Stimulated activated CD4-positive, alpha-beta T cell treated with anti-CD3 and anti-CD28 coated beads, TNF-alpha, amount 100 ng/mL, for 24 hours (primary cell): ENCODE measurements around the gene GFRA1.

Source experiments
- DNase-seq, 3 experiments: peaks; one replicate each; pipeline ENCODE4 v3.0.0-alpha.2; 2020; ENCODE audit warnings: low read depth in 3 of 3

GFRA1 gene

DNA sequence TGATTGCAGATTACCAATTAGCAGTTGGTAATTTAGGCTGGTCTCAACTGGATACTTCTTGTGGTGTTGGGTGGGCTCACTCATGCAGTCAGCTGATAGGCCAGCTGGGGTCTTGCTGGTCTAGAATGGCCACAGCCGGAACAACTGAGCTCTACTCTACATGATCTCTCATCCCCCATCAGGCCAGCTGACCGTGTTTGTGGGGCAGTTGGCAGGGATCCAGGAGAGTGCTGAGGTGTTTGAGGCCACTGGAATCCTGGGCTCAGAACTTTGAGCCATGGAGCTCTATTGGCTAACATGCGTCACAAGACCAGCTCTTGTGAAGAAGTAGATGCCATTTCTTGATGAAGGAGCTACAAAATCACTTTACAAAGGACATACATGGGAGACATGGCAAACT is 242.4 kb downstream of the GFRA1 start:
- DNase-seq = no peak

DNA sequence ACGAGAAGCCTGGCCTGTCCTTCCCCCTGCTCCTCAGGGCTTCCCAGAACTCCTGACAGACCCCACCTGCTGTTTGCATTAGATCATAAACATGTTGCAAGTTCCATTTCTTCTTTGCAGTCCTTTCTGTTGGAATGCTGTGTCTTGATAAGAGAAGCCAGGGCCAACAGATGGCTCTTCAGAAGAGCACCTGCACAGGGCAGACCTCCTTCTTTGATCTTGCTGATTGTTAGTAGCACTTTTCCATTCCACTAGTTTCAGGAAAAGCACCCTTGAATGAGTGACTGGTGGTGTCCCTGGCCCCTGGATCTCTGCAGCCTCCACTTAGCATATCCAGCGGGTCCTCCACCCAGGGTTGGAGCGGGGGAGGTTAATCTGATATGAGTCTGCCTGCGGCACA is 243.2 kb downstream of the GFRA1 start:
- DNase-seq = no peak

DNA sequence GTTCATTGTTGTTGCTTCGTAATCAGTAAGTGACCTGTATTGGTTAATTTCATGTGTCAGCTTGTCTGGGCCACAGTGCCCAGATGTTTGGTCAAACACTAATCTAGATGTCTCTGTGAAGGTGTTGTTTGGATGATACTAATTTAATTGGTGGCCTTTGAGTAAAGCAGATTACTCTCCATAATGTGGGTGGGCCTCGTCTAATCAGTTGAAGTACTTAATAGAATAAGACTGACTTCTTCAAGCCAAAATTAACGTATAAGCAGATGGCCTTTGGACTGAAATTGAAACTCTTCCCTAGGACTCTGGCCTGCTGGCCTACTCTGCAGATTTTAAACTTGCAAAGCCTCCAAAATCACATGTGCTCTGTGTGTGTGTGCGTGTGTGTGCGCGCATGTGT is 245.7 kb downstream of the GFRA1 start:
- DNase-seq = no peak

DNA sequence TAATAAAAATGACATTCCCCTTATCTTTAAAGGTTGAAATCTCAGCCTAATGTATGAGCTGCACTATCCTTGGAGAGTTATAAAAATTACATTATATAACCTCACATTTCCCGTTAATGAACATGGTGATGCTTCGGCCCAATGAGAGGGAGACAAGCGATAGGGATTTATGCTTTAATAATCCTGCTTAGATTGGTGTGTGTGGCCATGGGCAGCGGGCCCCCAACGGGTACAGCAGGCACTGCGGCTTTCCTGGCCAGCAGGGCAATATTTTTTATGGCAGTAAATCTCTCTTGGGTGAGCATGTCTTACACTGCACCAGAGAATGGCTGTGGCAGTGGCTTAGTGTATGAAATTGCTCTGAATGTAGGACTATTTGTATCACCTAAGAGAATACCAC is 246.3 kb downstream of the GFRA1 start:
- DNase-seq = no peak

DNA sequence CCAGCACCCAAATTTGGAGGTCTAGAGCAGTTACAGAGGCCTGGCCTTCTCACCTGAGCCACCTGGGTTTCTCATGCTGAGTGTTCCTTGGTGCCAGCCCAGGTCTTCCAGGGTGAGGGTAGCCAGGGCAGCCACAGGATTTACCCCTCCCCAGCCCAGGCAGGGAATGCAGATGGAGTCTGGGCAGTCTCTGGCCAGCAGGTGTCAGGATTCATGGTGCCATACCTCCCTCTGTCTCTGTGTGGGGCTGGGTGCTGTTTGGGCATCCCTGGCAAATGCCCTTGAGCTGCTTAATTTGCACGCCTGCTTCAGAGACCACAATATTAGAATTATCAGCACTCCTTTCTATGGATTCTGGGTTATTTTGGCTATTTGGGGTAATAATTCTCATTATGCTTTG is 246.7 kb downstream of the GFRA1 start:
- DNase-seq = no peak

DNA sequence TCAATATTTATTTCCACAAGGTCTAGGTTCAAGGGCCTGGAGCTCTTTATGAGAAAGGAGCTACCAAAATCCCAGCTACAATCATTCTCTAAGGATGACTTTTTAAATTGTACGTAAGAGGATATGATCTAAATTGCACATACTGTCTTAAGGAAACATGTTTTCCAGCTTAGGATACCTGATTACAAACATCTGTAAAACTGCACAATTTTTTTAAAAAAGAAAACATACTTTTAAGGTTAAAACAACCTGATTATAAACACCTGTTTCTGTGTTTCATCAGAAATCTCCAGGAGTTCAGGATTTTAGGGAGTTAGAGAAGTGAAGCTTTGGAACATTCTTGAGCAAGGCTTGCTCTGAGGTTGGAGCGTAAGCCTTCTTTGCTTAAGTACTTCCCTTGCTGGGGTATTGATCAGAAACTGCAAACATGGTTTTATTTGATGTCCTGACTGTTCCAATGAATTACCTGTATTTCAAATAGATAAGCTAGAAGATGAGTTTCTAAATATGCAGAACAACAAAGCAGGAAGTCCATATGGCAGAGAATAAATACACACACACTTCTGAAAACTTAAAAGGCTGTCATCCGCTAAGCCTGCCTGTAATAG is 248.6 kb downstream of the GFRA1 start:
- DNase-seq = no peak

DNA sequence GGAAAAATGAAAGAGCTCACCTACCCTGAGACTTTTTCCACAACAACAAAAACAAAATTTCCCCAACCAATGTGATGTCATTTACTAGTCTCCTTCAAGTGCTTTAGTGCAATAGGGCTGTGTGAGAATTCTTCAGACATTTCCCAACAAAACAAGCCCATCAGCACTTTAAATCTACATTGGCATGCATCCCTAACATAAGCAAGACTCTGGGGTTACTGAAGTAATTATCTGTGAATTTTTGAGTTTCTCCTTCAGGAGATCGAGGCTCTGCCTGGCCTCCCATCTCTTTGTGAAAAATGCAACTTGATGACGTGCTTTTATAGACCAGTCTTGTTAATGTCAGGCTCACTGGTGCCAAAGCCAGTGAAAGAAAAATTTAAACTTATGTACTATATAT is 255.6 kb downstream of the GFRA1 start:
- DNase-seq = no peak

DNA sequence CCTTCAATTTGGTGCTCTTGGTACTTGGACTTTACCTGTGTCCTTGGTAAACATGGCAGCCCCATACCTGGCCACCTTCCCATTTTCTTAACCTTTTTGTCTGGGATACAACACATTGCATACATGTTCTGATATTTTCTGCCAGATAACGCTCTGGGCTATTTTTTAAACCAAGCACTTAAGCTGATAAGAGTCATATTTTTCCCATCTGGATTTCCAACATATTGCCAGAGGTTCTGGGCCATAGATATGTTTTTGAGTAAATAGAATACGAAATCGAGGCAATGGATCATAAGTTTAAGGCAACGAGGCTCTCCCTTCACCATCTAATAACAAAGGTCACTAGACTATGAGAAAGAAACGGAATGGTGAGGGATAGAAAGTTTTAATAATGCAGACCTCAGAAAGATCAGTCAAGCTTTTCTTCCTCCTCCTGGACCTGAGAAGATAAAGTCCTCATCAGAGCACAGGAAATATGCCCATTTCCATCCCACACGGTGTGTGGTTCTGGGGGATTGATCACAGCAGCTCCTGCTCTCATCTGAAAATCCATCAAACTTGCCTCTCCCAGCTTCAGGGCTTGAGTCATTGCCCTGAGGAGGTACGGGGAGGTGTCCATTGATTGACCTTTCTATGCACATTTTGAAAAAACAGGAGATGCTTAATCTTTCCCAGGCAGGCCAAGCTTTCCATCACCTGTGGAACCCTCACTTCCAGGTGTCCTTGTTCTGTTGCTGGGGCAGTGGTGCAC is 257.2 kb downstream of the GFRA1 start:
- DNase-seq = no peak

DNA sequence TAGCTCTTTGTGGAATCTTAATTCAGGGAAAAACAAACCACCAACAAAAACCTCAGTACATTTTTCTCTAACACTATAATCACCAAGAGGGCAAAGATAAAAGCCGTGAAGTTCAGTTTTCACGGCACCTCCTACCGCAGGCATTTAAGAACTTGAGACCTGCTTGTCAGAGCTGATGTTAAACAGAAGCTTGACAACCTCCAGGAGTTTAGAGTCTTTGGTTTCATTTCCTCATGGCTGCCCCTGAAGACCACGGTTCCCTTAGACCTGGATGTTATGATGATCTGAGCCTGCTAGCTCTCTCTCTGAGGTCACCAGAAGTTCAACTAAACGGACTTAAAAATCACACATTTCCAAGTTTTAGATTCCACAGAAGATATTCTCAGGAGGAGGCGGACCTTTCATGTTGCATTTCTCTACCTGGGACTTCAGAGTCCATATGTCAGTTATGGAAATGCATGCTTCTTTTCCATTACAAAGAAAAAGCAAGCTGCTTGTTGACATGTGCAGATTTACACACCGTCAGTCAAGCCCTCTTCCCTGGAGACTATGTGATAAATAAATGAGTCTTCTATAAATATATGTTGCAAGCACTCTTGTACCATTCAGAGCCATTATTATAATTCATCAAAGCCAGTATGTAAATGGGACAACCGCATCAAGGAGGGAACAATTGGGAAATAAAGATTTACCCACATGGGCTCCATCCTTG is 258.0 kb downstream of the GFRA1 start:
- no peak for DNase-seq

DNA sequence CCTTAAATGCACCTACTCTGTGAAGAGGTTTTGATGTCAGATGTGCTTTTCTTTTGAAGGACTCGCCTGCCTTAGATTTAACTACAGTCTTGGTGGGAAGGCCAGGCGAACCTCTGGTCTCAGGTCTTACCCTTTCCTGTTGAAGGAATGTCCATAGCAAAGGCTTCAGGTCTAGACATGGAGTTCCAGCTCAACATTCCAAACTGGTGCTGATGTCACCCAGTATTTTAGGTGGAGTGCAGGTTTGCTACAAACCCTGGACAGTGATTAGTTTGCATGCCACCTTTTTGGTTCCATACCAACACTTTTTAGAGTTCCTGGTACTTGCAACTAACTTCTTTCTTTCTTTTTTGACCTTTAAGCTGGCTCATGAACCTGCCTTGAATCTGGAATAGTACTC is 258.7 kb downstream of the GFRA1 start:
- no peak for DNase-seq

DNA sequence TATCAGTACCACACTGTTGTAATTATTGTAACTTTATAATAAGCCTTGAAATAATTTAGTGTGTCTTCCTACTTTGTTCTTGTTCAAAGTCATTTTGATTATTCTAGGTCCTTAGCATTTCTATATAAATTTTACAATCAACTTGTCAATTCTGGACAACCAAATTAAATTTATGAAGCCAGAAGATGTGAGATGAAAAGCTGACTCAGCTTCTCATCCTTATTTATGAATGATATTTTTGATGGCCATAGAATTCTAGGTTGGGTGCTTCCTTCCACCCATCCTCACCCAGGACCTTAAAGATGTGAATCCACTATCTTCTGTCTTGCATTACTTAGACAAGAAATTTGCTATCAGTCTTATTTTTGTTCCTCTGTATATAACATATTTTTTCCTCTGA is 261.1 kb downstream of the GFRA1 start:
- no peak for DNase-seq

DNA sequence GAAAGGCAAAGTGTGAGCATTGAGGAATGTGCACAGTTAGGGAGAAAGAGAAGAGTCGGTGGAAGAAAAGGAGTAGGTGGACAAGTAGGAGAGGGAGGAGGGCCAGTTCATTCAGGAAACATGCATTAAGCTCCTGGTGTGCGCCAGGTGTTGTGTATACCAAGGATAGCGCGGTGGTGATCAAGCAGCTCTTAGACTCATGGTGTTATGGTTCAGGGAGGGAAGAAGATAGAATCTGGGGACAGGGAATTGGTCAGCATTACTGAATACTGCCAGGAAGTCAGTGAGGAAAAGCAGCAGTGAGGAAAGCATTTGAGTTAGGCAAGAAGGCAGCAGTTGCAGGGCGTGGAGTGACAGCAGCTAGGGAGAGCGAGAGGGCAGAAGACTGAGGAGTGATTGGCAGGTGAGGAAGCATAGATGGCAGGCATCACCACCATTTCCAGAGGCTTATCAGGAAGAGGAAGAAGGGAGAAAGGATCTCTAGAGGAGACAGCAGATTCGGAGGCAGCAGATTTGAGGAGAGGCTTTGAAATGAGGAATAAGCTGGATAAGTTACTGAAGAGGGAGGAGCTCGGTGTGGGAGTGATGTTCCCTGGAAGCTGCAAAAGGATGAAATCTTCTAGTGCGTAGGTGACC is 265.6 kb downstream of the GFRA1 start:
- no peak for DNase-seq
